Activated CD4-positive, alpha-beta T cell treated with anti-CD3 and anti-CD28 coated beads for 48 hours (primary cell): ENCODE measurements around the gene OS9.

Source experiments
- DNase-seq: peaks from one replicate; pipeline ENCODE4 v3.0.0-alpha.2; 2020

Gene OS9

DNA sequence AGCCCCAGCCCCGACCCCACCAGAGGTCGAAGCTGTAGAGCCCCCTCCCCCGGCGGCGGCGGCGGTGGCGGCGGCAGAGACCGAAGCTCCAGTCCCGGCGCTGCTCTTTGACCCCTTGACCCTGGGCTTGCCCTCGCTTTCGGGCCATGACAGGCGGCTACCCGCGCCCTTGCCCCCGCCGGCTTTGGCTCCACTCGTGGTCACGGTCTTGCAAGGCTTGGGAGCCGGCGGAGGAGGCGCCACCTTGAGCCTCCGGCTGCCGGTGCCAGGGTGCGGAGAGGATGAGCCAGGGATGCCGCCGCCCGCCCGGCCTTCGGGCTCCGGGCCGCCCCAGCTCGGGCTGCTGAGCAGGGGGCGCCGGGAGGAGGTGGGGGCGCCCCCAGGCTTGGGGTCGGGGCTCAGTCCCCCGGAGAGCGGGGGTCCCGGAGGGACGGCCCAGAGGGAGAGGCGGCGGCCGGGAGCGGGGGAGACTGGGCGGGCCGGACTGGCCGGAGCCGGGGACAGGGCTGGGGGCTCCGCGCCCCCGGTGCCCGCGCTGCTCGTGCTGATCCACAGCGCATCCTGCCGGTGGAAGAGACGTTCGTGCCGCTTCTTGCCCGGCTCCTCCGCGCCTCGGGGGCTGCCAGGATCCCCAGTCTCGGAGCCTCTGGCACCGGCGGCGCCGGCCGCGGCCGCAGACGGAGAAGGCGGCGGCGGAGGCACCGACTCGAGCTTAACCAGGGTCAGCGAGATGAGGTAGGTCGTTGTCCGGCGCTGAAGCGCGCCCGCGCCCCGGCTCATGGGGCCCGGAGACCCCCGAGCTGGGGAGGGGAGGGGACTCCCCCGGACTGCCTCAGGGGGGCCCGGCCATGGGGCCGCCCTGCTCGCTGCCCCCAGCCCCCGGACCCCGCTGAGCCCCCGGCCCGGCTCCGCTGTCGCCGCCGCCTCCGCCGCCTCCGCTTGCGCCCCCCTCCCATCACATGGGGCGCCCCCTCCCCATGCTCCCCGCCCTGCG is 43.8 kb downstream of the OS9 start:
- no peak for DNase-seq

DNA sequence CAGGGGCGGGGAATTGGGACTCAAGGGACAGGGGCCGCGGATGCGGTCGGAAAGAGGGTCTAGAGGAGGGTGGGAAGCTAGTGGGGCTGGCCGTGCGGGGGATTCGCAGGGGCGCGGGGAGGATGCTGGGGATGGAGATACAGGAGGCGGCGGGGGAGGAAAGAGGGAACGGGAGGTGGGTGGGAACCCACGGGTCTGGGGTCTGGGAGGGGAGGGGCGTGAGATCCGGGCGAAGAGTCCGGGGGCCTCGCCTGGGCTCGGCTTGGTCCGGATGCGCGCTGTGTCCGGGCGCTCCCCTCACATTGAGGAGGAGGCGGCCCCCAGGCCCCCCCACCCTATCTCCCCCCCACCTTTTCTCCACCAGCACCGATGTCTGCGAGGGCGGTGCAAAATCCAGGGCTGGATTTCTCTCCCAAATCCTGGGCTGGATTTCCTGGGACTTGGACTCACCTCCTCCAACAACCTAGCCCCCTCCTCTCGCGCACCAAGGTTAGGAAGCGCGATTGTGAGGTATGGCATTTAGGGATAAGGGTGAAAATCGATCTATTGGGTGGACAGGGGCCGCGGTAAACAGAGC is 44.8 kb downstream of the OS9 start, which contains the start of gene AGAP2:
Gene AGAP2 (minus strand): TSS at position 82 of the 577 bp plus-strand sequence. CDS start 496 bp downstream, outside the sequence.
- no peak for DNase-seq

DNA sequence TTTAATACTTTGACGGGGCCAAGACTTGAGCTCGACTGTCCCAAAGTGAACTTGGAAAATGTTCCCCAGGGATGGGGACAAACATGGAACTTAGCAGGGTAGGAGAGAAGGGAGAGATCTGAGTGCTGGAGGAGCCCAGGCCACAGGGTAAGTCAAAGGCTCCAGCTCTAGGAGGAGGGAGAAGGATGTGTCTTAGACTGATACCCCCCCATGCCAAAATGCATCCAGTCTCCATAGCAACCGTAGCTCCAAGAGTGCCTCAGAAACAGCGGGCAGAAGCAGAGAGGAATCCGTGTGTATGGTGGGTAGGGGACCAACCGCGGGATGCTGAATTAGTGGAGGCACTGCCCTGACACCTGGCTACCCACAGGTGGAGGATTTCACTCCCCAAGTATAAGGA is 45.5 kb downstream of the OS9 start:
- no peak for DNase-seq

- DNase-seq = no peak
These were observed 46.1 kb downstream of the OS9 start for GRCh38 chr12:57739914-57740538.

DNA sequence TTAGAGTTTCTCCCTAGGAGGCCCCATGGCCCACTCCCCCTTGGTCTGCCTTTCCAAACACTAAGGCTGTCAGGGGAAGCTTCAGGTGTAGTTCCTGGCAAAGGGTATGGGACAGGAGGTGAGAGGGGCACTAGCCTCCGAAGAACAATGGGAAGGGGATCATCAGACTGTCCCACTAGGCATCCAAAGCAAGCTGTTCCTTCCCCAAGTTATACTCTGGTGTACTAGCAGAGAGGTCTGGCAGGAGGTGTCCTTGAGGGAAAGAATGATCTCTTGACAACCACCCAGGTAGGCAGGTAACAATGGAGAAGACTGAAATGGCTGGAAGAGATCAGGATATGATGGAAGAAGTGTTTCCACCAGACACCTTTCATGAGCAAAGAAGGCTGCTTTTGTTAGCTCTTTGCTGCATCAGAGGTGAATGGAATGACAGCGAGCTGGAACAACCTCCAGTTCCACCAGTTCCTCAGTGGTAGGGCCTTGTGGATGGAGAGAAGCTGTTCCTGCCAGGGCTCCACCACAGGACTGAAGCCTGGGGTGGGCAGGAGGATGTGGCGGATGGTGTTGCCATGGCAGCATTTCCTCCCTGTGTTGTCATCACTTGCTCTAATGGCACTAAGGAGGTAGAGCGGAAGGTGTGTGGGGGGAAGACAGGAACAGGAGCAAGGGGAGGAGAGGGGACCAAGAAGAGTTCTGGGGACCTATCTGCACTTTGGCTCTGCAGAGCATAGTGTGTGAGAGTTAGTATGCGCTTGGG is 46.9 kb downstream of the OS9 start:
- peak; percentile 76 for DNase-seq

DNA sequence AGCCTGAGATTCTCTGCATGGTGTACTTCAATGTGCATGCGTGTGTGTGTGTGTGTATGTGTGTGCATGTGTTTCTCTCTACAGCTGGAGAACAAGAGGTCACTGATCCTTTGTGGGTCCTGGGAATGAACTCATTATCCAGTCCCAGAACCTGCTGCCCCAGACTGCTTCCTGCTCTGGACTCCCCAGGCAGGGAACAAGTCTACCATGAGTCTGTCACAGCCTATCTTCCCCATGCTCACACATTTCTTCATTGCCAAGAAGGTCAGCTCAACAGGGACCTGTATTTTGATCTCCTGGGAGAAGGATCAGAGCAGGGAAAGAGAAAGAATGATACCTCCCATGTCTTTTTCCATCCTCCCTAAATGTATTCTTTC is 47.5 kb downstream of the OS9 start:
- DNase-seq = no peak

- DNase-seq = peak; percentile 84
These were observed 48.2 kb downstream of the OS9 start for GRCh38 chr12:57741844-57742738.

GRCh38 chr12:57743769-57744168 is 49.8 kb downstream of the OS9 start:
- no peak for DNase-seq

DNA sequence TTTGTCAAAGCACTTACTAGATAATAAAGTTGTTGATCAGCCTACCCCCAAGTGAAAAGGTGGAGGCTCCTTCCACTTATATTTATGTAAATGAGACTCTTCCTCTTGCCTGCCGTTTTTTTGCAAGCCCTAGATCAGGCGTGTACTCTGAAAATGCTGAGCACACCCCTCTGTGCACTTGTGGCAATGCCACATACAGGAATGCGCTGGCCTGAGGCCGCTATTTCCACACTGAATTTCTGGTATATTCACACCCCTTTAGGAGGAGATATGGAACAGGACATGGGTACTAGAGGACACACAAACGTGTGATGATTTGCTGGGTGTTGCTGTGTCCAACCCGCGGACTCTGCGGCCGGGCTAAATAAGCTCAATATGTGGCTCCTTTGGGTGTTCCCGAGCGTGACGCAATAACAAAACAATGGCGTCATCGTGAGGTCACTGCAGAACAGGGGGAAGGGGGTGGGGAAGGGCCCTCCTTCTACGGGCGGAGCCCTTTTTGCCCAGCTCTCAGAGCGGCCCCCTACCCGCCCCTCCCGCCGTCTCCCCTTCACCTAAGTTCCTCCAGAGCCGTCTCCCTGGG is 50.4 kb downstream of the OS9 start:
- DNase-seq = peak; percentile 86

GRCh38 chr12:57744777-57745484 is 51.0 kb downstream of the OS9 start, which contains the start of gene TSPAN31:
TSPAN31 (plus strand) TSS chr12:57745039; CDS start chr12:57745155, 116 bp downstream.
- peak; percentile 97 for DNase-seq

GRCh38 chr12:57745485-57745881 is 51.6 kb downstream of the OS9 start:
- DNase-seq = no peak

- no peak for DNase-seq
These were observed 52.1 kb downstream of the OS9 start for GRCh38 chr12:57746025-57746424.

GRCh38 chr12:57749061-57749460 is 55.1 kb downstream of the OS9 start:
- no peak for DNase-seq

GRCh38 chr12:57750561-57751431 is 56.9 kb downstream of the OS9 start:
- no peak for DNase-seq

- no peak for DNase-seq
These were observed 57.5 kb downstream of the OS9 start for GRCh38 chr12:57751432-57751787.

GRCh38 chr12:57751788-57752667 is 58.1 kb downstream of the OS9 start, which contains the start of gene CDK4:
CDK4 (minus strand) TSS chr12:57752310; CDS start chr12:57751717, 593 bp downstream.
- peak; percentile 99 for DNase-seq

GRCh38 chr12:57752668-57753000 is 58.7 kb downstream of the OS9 start:
- no peak for DNase-seq

GRCh38 chr12:57753756-57754337 is 59.9 kb downstream of the OS9 start:
- no peak for DNase-seq
